Activated naive CD4-positive, alpha-beta T cell treated with anti-CD3 and anti-CD28 coated beads, Interleukin-2, amount 50 U/mL, for 24 hours (primary cell): ENCODE results near the gene MIS18A.
A peak's percentile ranks its signal among the peaks of the same experiment; 100 is the strongest.

Source experiments
- H3K27ac Mint-ChIP-seq: one replicate; pipeline ENCODE4 v1.8.0; 2021; ENCODE audit warnings: mild to moderate bottlenecking, mixed read lengths
- H3K27me3 Mint-ChIP-seq: one replicate; pipeline ENCODE4 v1.8.0; 2021; ENCODE audit warnings: mixed read lengths
- H3K36me3 Mint-ChIP-seq: one replicate; pipeline ENCODE4 v1.8.0; 2021; ENCODE audit warnings: mixed read lengths
- H3K4me1 Mint-ChIP-seq: one replicate; pipeline ENCODE4 v1.8.0; 2021; ENCODE audit warnings: mixed read lengths
- H3K4me3 Mint-ChIP-seq: one replicate; pipeline ENCODE4 v1.8.0; 2021; ENCODE audit warnings: mild to moderate bottlenecking, mixed read lengths
- H3K9me3 Mint-ChIP-seq: one replicate; pipeline ENCODE4 v1.8.0; 2021; ENCODE audit warnings: mixed read lengths

The MIS18A gene

GRCh38 chr21:32278518-32279376 lies at the start of gene MIS18A:
MIS18A (minus strand) TSS chr21:32279049; CDS start chr21:32279014, 35 bp downstream.
- Mint-ChIP-seq H3K9me3 (no peaks in the 10 kb centered on the region), H3K27ac (peak within 1 kb of the TSS; percentile 94), H3K27me3 (no peaks in the 10 kb centered on the region), H3K36me3 (peaks cover 9% of the 10 kb centered on the region), H3K4me1 (peaks cover 32% of the 10 kb centered on the region), H3K4me3 (peak within 1 kb of the TSS; percentile 99)

GRCh38 chr21:32328595-32328994 lies 49.7 kb upstream of the MIS18A start:
- no peak overlapping the region for H3K27ac Mint-ChIP-seq
- H3K27me3 Mint-ChIP-seq, result no peaks in the 10 kb centered on the region
- no peaks in the 10 kb centered on the region for H3K4me1 Mint-ChIP-seq
- H3K4me3 Mint-ChIP-seq, result no peak overlapping the region
- H3K36me3 Mint-ChIP-seq, result peaks cover 48% of the 10 kb centered on the region
- no peaks in the 10 kb centered on the region for H3K9me3 Mint-ChIP-seq

- Mint-ChIP-seq H3K9me3 (no peaks in the 10 kb centered on the region), H3K4me3 (no peak overlapping the region), H3K27ac (no peak overlapping the region), H3K27me3 (no peaks in the 10 kb centered on the region), H3K4me1 (no peaks in the 10 kb centered on the region), H3K36me3 (peaks cover 40% of the 10 kb centered on the region)
Observed at GRCh38 chr21:32325706-32326105, 46.9 kb upstream of the MIS18A start.

GRCh38 chr21:32322676-32323075 lies 43.8 kb upstream of the MIS18A start:
- H3K36me3 Mint-ChIP-seq, result peaks cover 34% of the 10 kb centered on the region
- no peak overlapping the region for H3K4me3 Mint-ChIP-seq
- no peak overlapping the region for H3K27ac Mint-ChIP-seq
- H3K4me1 Mint-ChIP-seq, result no peaks in the 10 kb centered on the region
- no peaks in the 10 kb centered on the region for H3K27me3 Mint-ChIP-seq
- no peaks in the 10 kb centered on the region for H3K9me3 Mint-ChIP-seq

GRCh38 chr21:32322103-32322502 lies 43.3 kb upstream of the MIS18A start:
- Mint-ChIP-seq H3K36me3 (peaks cover 33% of the 10 kb centered on the region), H3K4me3 (no peak overlapping the region), H3K9me3 (no peaks in the 10 kb centered on the region), H3K4me1 (no peaks in the 10 kb centered on the region), H3K27me3 (no peaks in the 10 kb centered on the region), H3K27ac (no peak overlapping the region)

GRCh38 chr21:32321480-32321879 lies 42.6 kb upstream of the MIS18A start:
- H3K27me3 Mint-ChIP-seq, result no peaks in the 10 kb centered on the region
- H3K27ac Mint-ChIP-seq, result no peak overlapping the region
- no peaks in the 10 kb centered on the region for H3K4me1 Mint-ChIP-seq
- no peaks in the 10 kb centered on the region for H3K9me3 Mint-ChIP-seq
- no peak overlapping the region for H3K4me3 Mint-ChIP-seq
- H3K36me3 Mint-ChIP-seq, result peaks cover 29% of the 10 kb centered on the region

- Mint-ChIP-seq H3K27me3 (no peaks in the 10 kb centered on the region), H3K36me3 (peaks cover 29% of the 10 kb centered on the region), H3K9me3 (no peaks in the 10 kb centered on the region), H3K4me1 (no peaks in the 10 kb centered on the region), H3K27ac (no peak overlapping the region), H3K4me3 (no peak overlapping the region)
Observed at GRCh38 chr21:32320726-32321125, 41.9 kb upstream of the MIS18A start.

GRCh38 chr21:32320059-32320458 lies 41.2 kb upstream of the MIS18A start:
- Mint-ChIP-seq H3K27me3 (no peaks in the 10 kb centered on the region), H3K36me3 (peaks cover 24% of the 10 kb centered on the region), H3K4me3 (no peak overlapping the region), H3K9me3 (no peaks in the 10 kb centered on the region), H3K4me1 (no peaks in the 10 kb centered on the region), H3K27ac (no peak overlapping the region)

GRCh38 chr21:32319012-32319411 lies 40.2 kb upstream of the MIS18A start:
- Mint-ChIP-seq H3K27ac (no peak overlapping the region), H3K27me3 (no peaks in the 10 kb centered on the region), H3K9me3 (no peaks in the 10 kb centered on the region), H3K4me1 (no peaks in the 10 kb centered on the region), H3K36me3 (peaks cover 16% of the 10 kb centered on the region), H3K4me3 (no peak overlapping the region)

- Mint-ChIP-seq H3K36me3 (peaks cover 14% of the 10 kb centered on the region), H3K27me3 (no peaks in the 10 kb centered on the region), H3K27ac (no peak overlapping the region), H3K4me3 (no peak overlapping the region), H3K9me3 (no peaks in the 10 kb centered on the region), H3K4me1 (no peaks in the 10 kb centered on the region)
Observed at GRCh38 chr21:32317726-32318125, 38.9 kb upstream of the MIS18A start.

- peaks cover 1% of the 10 kb centered on the region for H3K4me1 Mint-ChIP-seq
- no peaks in the 10 kb centered on the region for H3K27me3 Mint-ChIP-seq
- H3K27ac Mint-ChIP-seq, result no peak overlapping the region
- H3K36me3 Mint-ChIP-seq, result peaks cover 14% of the 10 kb centered on the region
- H3K9me3 Mint-ChIP-seq, result no peaks in the 10 kb centered on the region
- no peak overlapping the region for H3K4me3 Mint-ChIP-seq
Observed at GRCh38 chr21:32316361-32317215, 37.7 kb upstream of the MIS18A start.

GRCh38 chr21:32315511-32316281 lies 36.8 kb upstream of the MIS18A start:
- no peaks in the 10 kb centered on the region for H3K9me3 Mint-ChIP-seq
- H3K4me1 Mint-ChIP-seq, result peaks cover 9% of the 10 kb centered on the region
- no peak overlapping the region for H3K4me3 Mint-ChIP-seq
- H3K36me3 Mint-ChIP-seq, result peaks cover 20% of the 10 kb centered on the region
- no peak overlapping the region for H3K27ac Mint-ChIP-seq
- H3K27me3 Mint-ChIP-seq, result no peaks in the 10 kb centered on the region

- Mint-ChIP-seq H3K4me1 (peaks cover 10% of the 10 kb centered on the region), H3K9me3 (no peaks in the 10 kb centered on the region), H3K4me3 (no peak overlapping the region), H3K27ac (no peak overlapping the region), H3K27me3 (no peaks in the 10 kb centered on the region), H3K36me3 (peaks cover 20% of the 10 kb centered on the region)
Observed at GRCh38 chr21:32314806-32315205, 36.0 kb upstream of the MIS18A start.

- H3K4me3 Mint-ChIP-seq, result no peak overlapping the region
Observed at GRCh38 chr21:32312976-32313375, 34.1 kb upstream of the MIS18A start.

GRCh38 chr21:32312326-32312725 lies 33.5 kb upstream of the MIS18A start:
- H3K4me1 Mint-ChIP-seq, result peaks cover 10% of the 10 kb centered on the region
- H3K4me3 Mint-ChIP-seq, result no peak overlapping the region
- peaks cover 9% of the 10 kb centered on the region for H3K36me3 Mint-ChIP-seq
- no peaks in the 10 kb centered on the region for H3K27me3 Mint-ChIP-seq
- peak overlapping the region; percentile 68 for H3K27ac Mint-ChIP-seq
- H3K9me3 Mint-ChIP-seq, result no peaks in the 10 kb centered on the region

More at GRCh38 chr21:32312976-32313375, 34.1 kb upstream of the MIS18A start:
- H3K9me3 Mint-ChIP-seq, result no peaks in the 10 kb centered on the region
- H3K27ac Mint-ChIP-seq, result no peak overlapping the region
- peaks cover 9% of the 10 kb centered on the region for H3K36me3 Mint-ChIP-seq
- H3K4me1 Mint-ChIP-seq, result peaks cover 10% of the 10 kb centered on the region
- no peaks in the 10 kb centered on the region for H3K27me3 Mint-ChIP-seq
